Stimulated activated CD4-positive, alpha-beta T cell treated with anti-CD3 and anti-CD28 coated beads, Interleukin-1b, Interleukin-23, amount 100 ng/mL, for 24 hours (primary cell): ENCODE data around the gene PYCR2.
"Not testable (repeated sequence)": the region's sequence is repeated elsewhere in the genome, so short reads cannot be mapped to it uniquely, and the experiment has no call there.

ENCODE experiments used
- DNase-seq, 4 experiments: peaks; one replicate each; pipeline ENCODE4 v3.0.0-alpha.2; 2020; ENCODE audit warnings: low read depth in 4 of 4, low spot score in 1 of 4

Gene PYCR2

GRCh38 chr1:225923692-225924555 is at the start of gene PYCR2:
PYCR2 (minus strand) TSS chr1:225924250; CDS start chr1:225924110, 140 bp downstream.
- peak; percentile 79 to 93 (median 84) for DNase-seq

DNA sequence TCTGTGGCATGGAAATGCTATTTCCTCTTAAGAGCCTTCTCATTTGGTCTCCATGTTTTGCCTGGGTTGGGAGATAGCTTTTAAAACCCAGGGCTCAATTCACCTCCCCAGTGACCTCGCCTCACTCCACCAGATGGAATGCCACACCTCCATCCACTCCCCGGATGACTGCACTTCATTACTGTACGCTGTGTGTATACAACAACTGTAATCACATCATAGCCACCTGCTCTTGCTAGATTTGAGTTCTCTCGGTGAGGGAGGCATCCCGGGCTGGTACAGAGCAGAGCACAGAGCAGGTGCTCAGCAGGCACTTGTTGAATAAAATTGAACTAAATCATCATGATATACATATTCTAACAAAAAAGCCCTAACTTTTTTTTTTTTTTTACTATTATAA is 49.1 kb upstream of the PYCR2 start:
- no peak for DNase-seq

- no peak for DNase-seq
Observed at GRCh38 chr1:225972344-225973152, 48.5 kb upstream of the PYCR2 start.

- not testable (repeated sequence) for DNase-seq
Observed at GRCh38 chr1:225970592-225971157, 46.6 kb upstream of the PYCR2 start.

DNA sequence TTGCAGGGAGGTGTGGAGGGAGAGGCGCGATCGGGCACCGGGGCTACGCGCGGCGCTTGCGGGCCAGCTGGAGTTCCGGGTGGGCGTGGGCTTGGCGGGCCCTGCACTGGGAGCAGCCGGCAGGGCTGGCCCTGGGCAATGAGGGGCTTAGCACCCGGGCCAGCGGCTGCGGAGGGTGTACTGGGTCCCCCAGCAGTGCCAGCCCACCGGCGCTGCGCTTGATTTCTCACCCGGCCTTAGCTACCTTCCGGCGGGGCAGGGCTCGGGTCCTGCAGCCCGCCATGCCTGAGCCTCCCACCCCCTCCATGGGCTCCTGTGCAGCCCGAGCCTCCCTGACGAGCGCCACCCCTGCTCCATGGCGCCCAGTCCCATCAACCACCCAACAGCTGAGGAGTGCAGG is 45.7 kb upstream of the PYCR2 start:
- DNase-seq: not testable (repeated sequence)

DNA sequence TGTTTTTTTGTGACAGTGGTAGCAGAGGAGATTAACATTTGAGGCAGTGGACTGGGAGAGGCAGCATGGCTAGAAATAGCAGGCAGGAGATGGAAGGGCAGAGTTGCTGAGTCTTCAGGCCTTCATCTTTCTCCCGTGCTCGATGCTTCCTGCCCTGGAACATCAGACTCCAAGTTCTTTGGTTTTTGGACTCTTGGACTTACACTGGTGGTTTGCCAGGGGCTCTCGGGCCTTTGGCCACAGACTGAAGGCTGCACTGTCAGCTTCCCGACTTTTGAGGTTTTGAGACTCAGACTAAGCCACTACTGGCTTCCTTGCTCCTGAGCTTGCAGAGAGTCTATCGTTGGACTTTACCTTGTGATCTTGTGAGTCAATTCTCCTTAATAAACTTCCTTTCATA is 41.2 kb upstream of the PYCR2 start:
- DNase-seq: no peak

DNA sequence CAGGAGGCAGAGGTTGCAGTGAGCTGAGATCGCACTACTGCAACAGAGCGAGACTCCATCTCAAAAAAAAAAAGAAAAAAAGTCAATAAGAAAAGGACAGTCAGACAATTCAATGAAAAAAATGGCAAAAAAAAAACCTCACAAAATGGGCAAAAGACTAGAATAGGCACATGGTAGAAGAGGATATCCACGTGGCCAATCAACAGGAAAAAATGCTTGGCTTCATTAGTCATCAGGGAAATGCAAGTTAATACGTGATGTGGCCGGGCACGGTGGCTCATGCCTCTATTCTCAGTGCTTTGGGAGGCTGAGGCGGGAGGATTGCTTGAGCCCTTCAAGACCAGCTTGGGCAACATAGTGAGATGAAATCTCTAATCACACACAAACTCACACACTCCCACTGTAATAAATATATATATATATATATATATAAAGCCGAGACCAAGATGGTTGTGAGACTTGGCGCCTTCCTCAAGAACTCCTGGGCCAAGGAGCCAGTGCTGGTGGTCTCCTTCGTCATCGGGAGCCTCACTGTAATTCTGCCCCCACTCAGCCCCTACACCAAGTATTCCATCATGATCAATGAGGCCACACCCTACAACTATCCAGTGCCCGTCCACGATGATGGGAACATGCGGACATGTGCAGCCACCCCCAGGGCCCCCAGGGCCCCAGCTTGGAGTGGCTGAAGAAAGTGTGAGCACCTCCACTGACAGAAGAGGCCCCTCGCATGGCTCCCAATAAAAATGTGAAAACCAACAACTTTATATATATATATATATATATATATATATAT is 39.9 kb upstream of the PYCR2 start:
- no peak for DNase-seq

DNA sequence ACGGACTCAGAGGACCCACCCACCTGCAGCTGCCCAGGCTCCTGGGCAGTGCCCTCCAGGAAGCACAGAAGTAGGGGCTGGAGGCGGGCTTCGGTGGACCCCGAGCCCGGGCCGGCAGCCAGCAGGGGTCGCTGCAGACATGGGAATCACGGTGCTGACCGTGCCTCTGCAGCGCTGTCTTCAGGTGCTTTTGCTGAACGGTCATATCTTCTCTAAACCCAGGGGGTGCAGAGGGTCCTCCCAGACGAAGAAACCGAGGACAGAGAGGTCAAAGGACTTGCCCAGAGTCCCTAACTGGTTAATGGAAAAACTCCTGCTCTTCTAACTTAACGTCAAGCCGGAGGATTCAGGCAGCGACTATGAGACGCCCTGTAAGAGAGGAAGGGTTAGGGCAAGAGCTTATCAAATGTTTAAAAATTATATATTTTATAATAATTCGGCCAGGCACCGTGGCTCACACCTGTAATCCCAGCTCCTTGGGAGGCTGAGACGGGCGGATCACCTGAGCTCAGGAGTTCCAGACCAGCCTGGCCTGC is 38.5 kb upstream of the PYCR2 start:
- DNase-seq: peak; percentile 41 to 53 (median 50)

- DNase-seq: no peak
Observed at GRCh38 chr1:225961659-225962439, 37.8 kb upstream of the PYCR2 start.

DNA sequence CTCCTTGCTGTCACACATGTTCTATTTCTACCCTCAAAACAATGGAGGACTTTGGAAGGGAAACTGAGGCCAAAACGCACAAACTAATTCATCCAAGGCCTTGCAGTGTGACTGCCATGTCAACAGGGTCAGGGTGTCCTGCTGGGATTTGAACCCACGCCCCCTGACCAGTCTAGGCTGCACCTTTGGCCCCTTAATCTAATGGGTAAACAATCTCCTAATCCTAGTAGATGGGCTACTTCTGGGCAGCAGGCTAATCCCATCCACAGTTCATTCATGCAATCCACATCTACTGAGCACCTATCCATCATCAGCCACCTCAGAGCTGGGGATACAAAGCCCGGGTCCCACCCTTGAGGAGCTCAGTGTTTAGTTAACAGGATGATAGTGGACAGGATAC is 34.0 kb upstream of the PYCR2 start:
- no peak for DNase-seq

DNA sequence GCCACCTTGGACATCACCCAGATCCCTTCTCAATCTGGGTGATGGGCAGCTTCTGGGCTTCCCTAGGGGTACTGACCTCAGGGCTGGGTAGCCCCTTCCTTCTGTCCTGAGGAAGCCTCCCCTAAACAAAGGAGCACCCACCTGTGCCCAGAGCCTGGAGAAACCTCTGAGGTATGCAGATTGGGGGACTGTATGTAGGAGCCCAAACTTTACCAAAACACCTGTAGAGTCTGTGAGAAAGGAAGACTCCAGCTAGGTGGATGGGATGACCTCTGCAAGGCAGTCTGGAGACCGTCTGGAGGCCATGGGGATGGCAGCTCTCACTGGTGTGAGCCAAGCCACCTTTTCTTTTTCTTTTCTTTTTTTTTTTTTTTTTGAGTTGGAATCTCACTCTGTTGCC is 30.7 kb upstream of the PYCR2 start:
- no peak for DNase-seq

DNA sequence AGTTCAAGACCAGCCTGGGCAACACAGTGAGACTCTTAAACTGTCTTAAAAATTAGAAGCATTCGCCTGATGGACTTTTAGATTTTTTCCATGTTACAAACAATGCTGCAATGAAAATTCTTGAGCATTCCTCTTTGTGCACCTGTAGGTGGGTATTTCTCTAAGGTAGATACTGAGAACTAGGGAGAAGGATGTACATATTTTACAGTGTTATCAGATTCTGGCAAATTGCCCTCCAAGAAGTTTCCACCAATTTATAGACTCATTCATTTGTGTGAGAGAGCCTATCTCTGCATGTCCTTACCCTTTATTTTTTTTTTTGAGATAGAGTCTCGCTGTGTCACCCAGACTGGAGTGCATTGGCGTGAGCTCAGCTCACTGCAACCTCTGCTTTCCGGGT is 29.3 kb upstream of the PYCR2 start:
- DNase-seq: no peak

DNA sequence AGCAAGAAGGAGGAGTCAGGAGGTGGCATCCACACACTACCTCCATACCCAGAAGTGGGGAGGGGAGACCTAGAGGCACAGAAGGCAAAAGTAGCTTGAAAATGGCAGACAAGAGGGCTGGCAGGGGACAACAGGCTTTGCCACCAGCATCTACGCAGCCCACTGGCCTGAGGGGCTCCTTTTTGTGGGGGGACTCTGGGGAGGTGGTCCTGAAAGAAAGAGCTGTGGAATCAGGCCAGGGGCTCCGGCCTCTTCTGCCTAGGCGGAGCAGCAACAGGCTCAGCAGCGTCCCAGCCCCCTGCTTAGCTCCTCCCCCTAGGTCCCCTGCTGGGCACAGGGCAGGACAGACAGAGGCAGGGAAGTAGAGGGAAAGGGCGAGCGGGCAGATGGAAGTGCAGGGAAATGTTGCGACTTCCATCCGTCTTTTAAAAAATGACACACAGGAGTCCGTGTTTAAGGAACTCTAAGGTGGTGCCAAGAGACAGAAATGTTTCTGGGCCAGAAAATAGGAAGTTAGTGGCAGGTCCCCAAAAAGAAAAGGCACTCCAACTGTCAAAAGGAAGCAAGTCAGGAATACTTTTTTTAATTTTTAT is 27.0 kb upstream of the PYCR2 start:
- DNase-seq: no peak

GRCh38 chr1:225949041-225949440 is 25.0 kb upstream of the PYCR2 start:
- DNase-seq: no peak

- no peak for DNase-seq
Observed at GRCh38 chr1:225946803-225947202, 22.8 kb upstream of the PYCR2 start.

DNA sequence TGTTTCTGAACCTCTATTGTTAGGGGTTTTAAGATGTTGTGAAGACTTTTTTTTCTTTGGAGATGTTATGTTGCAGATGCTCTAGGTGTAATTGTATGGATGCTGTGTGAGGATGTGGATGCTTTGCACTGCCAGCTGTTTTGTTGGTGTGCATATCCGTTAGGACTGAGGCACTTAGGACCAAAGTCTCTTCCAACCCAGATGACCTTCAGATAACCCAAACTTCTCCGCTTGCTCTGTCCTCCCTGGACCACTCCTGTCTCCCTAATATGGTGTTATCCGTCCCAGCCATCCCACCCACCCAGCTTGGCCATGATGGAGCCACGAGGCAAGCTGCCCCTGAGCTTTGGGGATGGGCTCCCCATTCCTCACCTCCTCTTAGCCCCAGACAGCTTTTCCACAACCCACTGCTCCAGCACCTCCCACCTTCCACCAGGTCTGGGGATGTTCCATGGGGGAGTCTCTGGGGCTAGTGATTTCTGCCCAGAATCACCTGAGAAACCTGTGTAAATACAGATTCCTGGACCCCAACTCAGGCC is 22.1 kb upstream of the PYCR2 start:
- DNase-seq: no peak

- DNase-seq: no peak
Observed at GRCh38 chr1:225945564-225945963, 21.5 kb upstream of the PYCR2 start.

DNA sequence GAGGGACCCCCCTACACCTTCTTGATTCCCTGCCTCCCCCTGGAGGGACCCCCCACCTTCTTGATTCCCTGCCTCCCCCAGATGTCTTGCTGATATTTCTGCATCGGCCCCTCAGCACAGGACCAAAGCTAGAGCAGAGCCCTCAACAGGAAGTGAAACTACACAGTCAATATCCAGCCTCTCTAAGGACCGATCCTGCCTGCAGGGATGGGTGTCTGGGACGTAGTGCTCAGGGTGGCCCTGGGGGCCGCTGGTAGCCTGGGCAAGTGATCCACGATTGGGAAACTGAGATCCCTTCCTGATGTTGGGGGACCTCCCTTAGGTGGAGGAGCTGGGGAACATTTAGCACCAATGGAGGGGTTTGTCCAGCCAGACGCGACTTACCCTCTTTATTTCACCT is 20.9 kb upstream of the PYCR2 start:
- DNase-seq: no peak

DNA sequence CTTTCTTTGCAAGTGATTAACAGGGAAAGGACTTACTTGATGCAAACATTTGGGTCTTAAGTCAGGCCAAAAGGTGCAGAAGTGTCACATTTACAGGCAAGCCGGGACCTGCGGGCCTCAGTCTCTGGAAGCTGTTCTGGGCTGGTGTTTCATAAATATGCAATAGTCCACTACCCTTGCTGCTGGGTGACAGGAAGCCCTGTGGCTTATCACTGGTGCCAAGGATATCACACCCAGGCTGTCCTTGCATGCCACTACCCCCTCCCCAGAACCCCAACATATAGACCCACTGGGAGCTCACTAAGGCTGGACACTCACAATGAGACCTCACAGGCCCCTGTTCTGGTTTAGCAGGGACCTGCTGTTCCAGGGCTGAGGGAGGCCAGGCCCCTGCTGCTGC is 20.3 kb upstream of the PYCR2 start:
- DNase-seq: no peak
